H9 (cell line): Measurements from ENCODE around the gene KANSL1. TPM values are rescaled to one million over a fixed set of nuclear protein-coding genes. Genes with fewer than 3 reads are reported as not detected.

Source experiments
- DNase-seq: peaks from one replicate; pipeline ENCODE4 v3.0.0-alpha.2; 2017
- H2AFZ ChIP-seq: one replicate; pipeline ENCODE4 v1.6.1; 2013; ENCODE audit warnings: mild to moderate bottlenecking, low read length, control low read depth, moderate library complexity
- H2AK5ac ChIP-seq: 2 replicates; pipeline ENCODE4 v1.6.1; 2013; ENCODE audit warnings: low read length, control low read depth, mixed read lengths; ENCODE audit not compliant: insufficient read length
- H2BK120ac ChIP-seq: one replicate; pipeline ENCODE4 v1.6.1; 2013; ENCODE audit warnings: low read depth, mild to moderate bottlenecking, low read length, control low read depth, inconsistent platforms; ENCODE audit not compliant: poor library complexity, severe bottlenecking
- H2BK12ac ChIP-seq: 2 replicates; pipeline ENCODE4 v1.6.1; 2013; ENCODE audit warnings: low read length, control low read depth, mixed read lengths, low read depth; ENCODE audit not compliant: insufficient read length
- H2BK15ac ChIP-seq: 2 replicates; pipeline ENCODE4 v1.6.1; 2013; ENCODE audit warnings: low read depth, low read length, control low read depth
- H2BK20ac ChIP-seq: one replicate; pipeline ENCODE4 v1.6.1; 2013; ENCODE audit warnings: low read depth, mild to moderate bottlenecking, low read length, control low read depth, inconsistent platforms; ENCODE audit not compliant: poor library complexity, severe bottlenecking
- H2BK5ac ChIP-seq: 2 replicates; pipeline ENCODE4 v1.6.1; 2013; ENCODE audit warnings: low read length, control low read depth, mixed read lengths; ENCODE audit not compliant: insufficient read length
- H3K14ac ChIP-seq: 2 replicates; pipeline ENCODE4 v1.6.1; 2013; ENCODE audit warnings: low read length, control low read depth; ENCODE audit not compliant: insufficient read depth
- H3K18ac ChIP-seq: 2 replicates; pipeline ENCODE4 v1.6.1; 2013; ENCODE audit warnings: low read depth, mild to moderate bottlenecking, mixed read lengths, low read length, control low read depth; ENCODE audit not compliant: insufficient read length
- H3K23ac ChIP-seq: 2 replicates; pipeline ENCODE4 v1.6.1; 2013; ENCODE audit warnings: low read length, control low read depth, mixed read lengths, low read depth; ENCODE audit not compliant: insufficient read length
- H3K23me2 ChIP-seq: 2 replicates; pipeline ENCODE4 v1.6.1; 2013; ENCODE audit warnings: low read depth, mild to moderate bottlenecking, mixed read lengths, low read length, control low read depth; ENCODE audit not compliant: insufficient read length, poor library complexity, severe bottlenecking
- H3K27ac ChIP-seq: 2 replicates; pipeline ENCODE4 v1.5.1; 2013; ENCODE audit warnings: low read length, control low read depth, mixed read lengths, low read depth; ENCODE audit not compliant: insufficient read length
- H3K27me3 ChIP-seq: 2 replicates; pipeline ENCODE4 v1.6.1; 2013; ENCODE audit warnings: low read length, control low read depth, inconsistent platforms; ENCODE audit not compliant: insufficient read depth
- H3K4ac ChIP-seq: 2 replicates; pipeline ENCODE4 v1.6.1; 2013; ENCODE audit warnings: low read depth, mild to moderate bottlenecking, control low read depth, inconsistent platforms, low read length, moderate library complexity
- H3K4me1 ChIP-seq: 2 replicates; pipeline ENCODE4 v1.6.1; 2013; ENCODE audit warnings: low read length, control low read depth, inconsistent platforms; ENCODE audit not compliant: insufficient read depth
- H3K4me2 ChIP-seq: 2 replicates; pipeline ENCODE4 v1.6.1; 2013; ENCODE audit warnings: low read length, control low read depth, mixed read lengths; ENCODE audit not compliant: insufficient read length, insufficient read depth
- H3K56ac ChIP-seq: 2 replicates; pipeline ENCODE4 v1.6.1; 2013; ENCODE audit warnings: low read depth, mild to moderate bottlenecking, mixed read lengths, low read length, control low read depth; ENCODE audit not compliant: insufficient read length
- H3K79me1 ChIP-seq: 2 replicates; pipeline ENCODE4 v1.6.1; 2013; ENCODE audit warnings: low read depth, mild to moderate bottlenecking, moderate library complexity, low read length, control low read depth, inconsistent platforms; ENCODE audit not compliant: insufficient read depth, poor library complexity, severe bottlenecking
- H3K79me2 ChIP-seq: 2 replicates; pipeline ENCODE4 v1.6.1; 2013; ENCODE audit warnings: low read length, control low read depth, inconsistent platforms; ENCODE audit not compliant: insufficient read depth
- H3K9ac ChIP-seq: 2 replicates; pipeline ENCODE4 v1.6.1; 2013; ENCODE audit warnings: low read length, control low read depth, mixed read lengths; ENCODE audit not compliant: insufficient read length; ENCODE audit errors: extremely low read depth
- H3K9me3 ChIP-seq: one replicate; pipeline ENCODE4 v1.6.1; 2013; ENCODE audit warnings: low read depth, low read length, inconsistent platforms; ENCODE audit not compliant: control insufficient read depth
- H3T11ph ChIP-seq: one replicate; pipeline ENCODE4 v1.6.1; 2013; ENCODE audit warnings: mild to moderate bottlenecking, low read length, control low read depth, inconsistent platforms
- H4K20me1 ChIP-seq: one replicate; pipeline ENCODE4 v1.6.1; 2013; ENCODE audit not compliant: control insufficient read depth, insufficient read length, insufficient read depth
- H4K5ac ChIP-seq: 2 replicates; pipeline ENCODE4 v1.6.1; 2013; ENCODE audit warnings: low read depth, mild to moderate bottlenecking, mixed read lengths, low read length, control low read depth; ENCODE audit not compliant: insufficient read length
- H4K8ac ChIP-seq: replicated peaks from 2 replicates; pipeline ENCODE4 v1.6.1; 2013; ENCODE audit warnings: low read length, control low read depth, mixed read lengths, low read depth; ENCODE audit not compliant: insufficient read length
- H4K91ac ChIP-seq: 2 replicates; pipeline ENCODE4 v1.6.1; 2013; ENCODE audit warnings: low read depth, mild to moderate bottlenecking, moderate library complexity, mixed read lengths, low read length, control low read depth; ENCODE audit not compliant: insufficient read length
- H3K27ac Mint-ChIP-seq, 3 experiments: 2 replicates in 2 of 3; 3 replicates in 1 of 3; pipeline ENCODE4 v1.8.0; 2020 to 2021; ENCODE audit warnings: mixed read lengths in 3 of 3, mild to moderate bottlenecking in 1 of 3, moderate library complexity in 1 of 3
- H3K27me3 Mint-ChIP-seq: 2 replicates; pipeline ENCODE4 v1.8.0; 2021; ENCODE audit warnings: low read depth, mild to moderate bottlenecking, moderate library complexity, mixed read lengths
- H3K36me3 Mint-ChIP-seq, 3 experiments: 2 replicates in 2 of 3; 3 replicates in 1 of 3; pipeline ENCODE4 v1.8.0; 2020 to 2021; ENCODE audit warnings: low read depth in 3 of 3, mixed read lengths in 3 of 3; ENCODE audit not compliant: insufficient read depth in 1 of 3
- H3K4me1 Mint-ChIP-seq, 2 experiments: 2 replicates each; pipeline ENCODE4 v1.8.0; 2020; ENCODE audit warnings: mixed read lengths in 2 of 2
- H3K4me3 Mint-ChIP-seq, 2 experiments: 2 replicates in 1 of 2; 3 replicates in 1 of 2; pipeline ENCODE4 v1.8.0; 2020 to 2021; ENCODE audit warnings: mild to moderate bottlenecking in 2 of 2, mixed read lengths in 2 of 2, moderate library complexity in 1 of 2
- H3K9me3 Mint-ChIP-seq, 2 experiments: 2 replicates in 1 of 2; 3 replicates in 1 of 2; pipeline ENCODE4 v1.8.0; 2020; ENCODE audit warnings: mild to moderate bottlenecking in 2 of 2, mixed read lengths in 2 of 2, moderate library complexity in 1 of 2
- WGBS: extraction: QIAGEN DNeasy Blood & Tissue Kit; methylation state at CpG from one replicate; pipeline ENCODE4 v1.1.7; 2013; ENCODE audit warnings: missing lambda C conversion rate, low lambda C conversion rate, mixed read lengths; ENCODE audit not compliant: insufficient read length; ENCODE audit errors: extremely low coverage; 5-methylcytosine and 5-hydroxymethylcytosine counted together
- total RNA-seq: library from RNA; stranded (reverse); gene quantifications from 2 replicates; pipeline ENCODE4 v1.2.1, GENCODE V29; 2021
- TF ChIP-seq, protein P1 (sequence below): fragments of 200-600 bp; sonication (generic); conservative IDR thresholded peaks from 3 replicates; pipeline ENCODE4 v1.8.0; 2021; ENCODE audit warnings: antibody characterized with exemption, mild to moderate bottlenecking

The KANSL1 gene
- total RNA-seq, 1 experiment from 2014 or later = 114 TPM

DNA sequence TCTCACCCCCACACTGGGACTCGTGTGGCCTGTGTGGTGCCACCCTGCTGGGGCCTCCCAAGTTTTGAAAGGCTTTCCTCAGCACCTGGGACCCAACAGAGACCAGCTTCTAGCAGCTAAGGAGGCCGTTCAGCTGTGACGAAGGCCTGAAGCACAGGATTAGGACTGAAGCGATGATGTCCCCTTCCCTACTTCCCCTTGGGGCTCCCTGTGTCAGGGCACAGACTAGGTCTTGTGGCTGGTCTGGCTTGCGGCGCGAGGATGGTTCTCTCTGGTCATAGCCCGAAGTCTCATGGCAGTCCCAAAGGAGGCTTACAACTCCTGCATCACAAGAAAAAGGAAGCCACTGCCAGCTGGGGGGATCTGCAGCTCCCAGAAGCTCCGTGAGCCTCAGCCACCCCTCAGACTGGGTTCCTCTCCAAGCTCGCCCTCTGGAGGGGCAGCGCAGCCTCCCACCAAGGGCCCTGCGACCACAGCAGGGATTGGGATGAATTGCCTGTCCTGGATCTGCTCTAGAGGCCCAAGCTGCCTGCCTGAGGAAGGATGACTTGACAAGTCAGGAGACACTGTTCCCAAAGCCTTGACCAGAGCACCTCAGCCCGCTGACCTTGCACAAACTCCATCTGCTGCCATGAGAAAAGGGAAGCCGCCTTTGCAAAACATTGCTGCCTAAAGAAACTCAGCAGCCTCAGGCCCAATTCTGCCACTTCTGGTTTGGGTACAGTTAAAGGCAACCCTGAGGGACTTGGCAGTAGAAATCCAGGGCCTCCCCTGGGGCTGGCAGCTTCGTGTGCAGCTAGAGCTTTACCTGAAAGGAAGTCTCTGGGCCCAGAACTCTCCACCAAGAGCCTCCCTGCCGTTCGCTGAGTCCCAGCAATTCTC, 166.8 kb downstream of the KANSL1 start:
- Mint-ChIP-seq H3K27ac (peak overlapping the region; percentile 5 to 86 (median 85); a peak in 5 of 7 replicates), H3K27me3 (no peaks in the 10 kb centered on the region; the same call in 1 of the 2 replicates), H3K4me1 (peaks cover 34 to 45% of the 10 kb centered on the region in 2 experiments), H3K36me3 (peaks cover 18 to 48% (median 41%) of the 10 kb centered on the region in 3 experiments; a peak in 6 of 7 replicates), H3K4me3 (no peak overlapping the region), H3K9me3 (no peaks in the 10 kb centered on the region)
- Histone ChIP-seq H2BK120ac (no peak overlapping the region), H4K91ac (no peak overlapping the region), H4K5ac (no peak overlapping the region), H3K23ac (no peak overlapping the region), H3K79me1 (no peaks in the 10 kb centered on the region), H3K4me1 (peaks cover 2% of the 10 kb centered on the region; the same call in 1 of the 2 replicates), H2BK5ac (no peak overlapping the region), H3K23me2 (no peaks in the 10 kb centered on the region), H3K9me3 (no peaks in the 10 kb centered on the region), H2BK12ac (no peak overlapping the region), H2AK5ac (no peak overlapping the region), H3K18ac (no peak overlapping the region), H2BK15ac (no peak overlapping the region; the same call in 1 of the 2 replicates), H3K79me2 (no peaks in the 10 kb centered on the region), H3K9ac (no peak overlapping the region), H4K8ac (no peak overlapping the region), H4K20me1 (no peaks in the 10 kb centered on the region), H3K27ac (no peak overlapping the region), H3K14ac (no peak overlapping the region; the same call in 1 of the 2 replicates), H3K56ac (no peak overlapping the region), H3K4ac (no peak overlapping the region), H2BK20ac (no peak overlapping the region), H3K27me3 (no peaks in the 10 kb centered on the region), H3K4me2 (no peak overlapping the region), H2AFZ (no peak overlapping the region), H3T11ph (no peak overlapping the region)
- TF ChIP-seq, protein P1, sequence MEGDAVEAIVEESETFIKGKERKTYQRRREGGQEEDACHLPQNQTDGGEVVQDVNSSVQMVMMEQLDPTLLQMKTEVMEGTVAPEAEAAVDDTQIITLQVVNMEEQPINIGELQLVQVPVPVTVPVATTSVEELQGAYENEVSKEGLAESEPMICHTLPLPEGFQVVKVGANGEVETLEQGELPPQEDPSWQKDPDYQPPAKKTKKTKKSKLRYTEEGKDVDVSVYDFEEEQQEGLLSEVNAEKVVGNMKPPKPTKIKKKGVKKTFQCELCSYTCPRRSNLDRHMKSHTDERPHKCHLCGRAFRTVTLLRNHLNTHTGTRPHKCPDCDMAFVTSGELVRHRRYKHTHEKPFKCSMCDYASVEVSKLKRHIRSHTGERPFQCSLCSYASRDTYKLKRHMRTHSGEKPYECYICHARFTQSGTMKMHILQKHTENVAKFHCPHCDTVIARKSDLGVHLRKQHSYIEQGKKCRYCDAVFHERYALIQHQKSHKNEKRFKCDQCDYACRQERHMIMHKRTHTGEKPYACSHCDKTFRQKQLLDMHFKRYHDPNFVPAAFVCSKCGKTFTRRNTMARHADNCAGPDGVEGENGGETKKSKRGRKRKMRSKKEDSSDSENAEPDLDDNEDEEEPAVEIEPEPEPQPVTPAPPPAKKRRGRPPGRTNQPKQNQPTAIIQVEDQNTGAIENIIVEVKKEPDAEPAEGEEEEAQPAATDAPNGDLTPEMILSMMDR = peak; percentile 23; the same call in 2 of the 3 replicates
- no CpG with 5 or more reads among the region's 17 CpGs for WGBS
- DNase-seq = peak; percentile 71
